Panc1 (cell line): ENCODE results near the gene CPNE4.

ENCODE experiments used
- CTCF ChIP-seq: fragments of 450-650 bp; IDR thresholded peaks from 2 replicates; pipeline ENCODE4 v1.5.1; 2017; ENCODE audit warnings: mild to moderate bottlenecking
- POLR2AphosphoS5 ChIP-seq: IDR thresholded peaks from 2 replicates; pipeline ENCODE4 v1.6.1; 2012; ENCODE audit warnings: mild to moderate bottlenecking, low read depth, low read length, moderate library complexity

- TF ChIP-seq POLR2AphosphoS5: no peak
- no peak for TF ChIP-seq CTCF
Observed at GRCh38 chr3:131782751-131783150, 252.1 kb downstream of the CPNE4 start.
